ENCODE data around the gene SPATA17.
A peak's percentile ranks its signal among the peaks of the same experiment; 100 is the strongest.
"Not testable (repeated sequence)": the region's sequence is repeated elsewhere in the genome, so short reads cannot be mapped to it uniquely, and the experiment has no call there.

SPATA17 gene, protein sequence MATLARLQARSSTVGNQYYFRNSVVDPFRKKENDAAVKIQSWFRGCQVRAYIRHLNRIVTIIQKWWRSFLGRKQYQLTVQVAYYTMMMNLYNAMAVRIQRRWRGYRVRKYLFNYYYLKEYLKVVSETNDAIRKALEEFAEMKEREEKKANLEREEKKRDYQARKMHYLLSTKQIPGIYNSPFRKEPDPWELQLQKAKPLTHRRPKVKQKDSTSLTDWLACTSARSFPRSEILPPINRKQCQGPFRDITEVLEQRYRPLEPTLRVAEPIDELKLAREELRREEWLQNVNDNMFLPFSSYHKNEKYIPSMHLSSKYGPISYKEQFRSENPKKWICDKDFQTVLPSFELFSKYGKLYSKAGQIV

DNA sequence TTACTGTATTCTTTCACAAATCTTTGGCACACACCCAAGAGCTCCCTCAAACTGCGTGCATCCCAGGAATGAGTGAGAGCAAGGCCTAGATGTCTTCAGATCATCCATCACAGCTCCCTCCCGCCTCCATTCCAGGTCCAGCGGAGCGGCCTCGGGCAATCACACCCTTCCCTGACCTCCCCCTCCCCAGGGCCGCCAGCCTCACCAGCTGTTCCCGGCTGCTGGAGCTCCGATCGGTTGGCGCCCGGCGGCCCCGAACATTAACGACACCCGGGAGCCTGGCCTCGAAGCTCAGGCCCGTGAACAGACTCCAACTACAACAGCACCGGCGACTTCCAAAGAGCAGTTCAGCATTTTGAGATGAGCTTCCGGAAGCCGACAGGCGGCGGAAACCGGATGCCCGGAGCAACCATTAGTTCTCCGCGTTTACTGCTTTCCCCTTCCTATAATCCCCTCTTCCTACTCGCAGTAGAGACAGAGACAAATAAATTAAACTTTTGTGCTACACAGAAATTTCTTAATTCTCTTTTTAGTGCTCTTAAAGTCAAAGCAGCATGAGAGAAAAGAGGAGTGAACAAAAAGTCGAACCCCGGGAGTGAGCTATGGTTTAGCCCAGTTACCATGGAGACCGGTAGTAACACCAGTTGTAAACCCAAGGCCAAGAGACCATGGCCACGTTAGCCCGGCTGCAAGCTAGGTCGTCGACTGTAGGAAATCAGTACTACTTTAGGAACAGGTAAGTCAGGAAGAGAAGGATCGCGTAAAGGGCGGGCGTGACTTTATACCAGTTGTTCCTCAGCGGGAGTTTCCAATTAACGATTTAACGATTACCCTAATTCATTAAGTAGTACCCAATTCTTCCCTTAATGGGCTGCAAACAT, at the start of gene SPATA17, which contains the start of gene GPATCH2:
Gene SPATA17, plus strand, starts transcription at position 634 of the 881 bp plus-strand sequence. Its CDS starts 35 bp downstream, at position 669.
Gene GPATCH2, minus strand, starts transcription at position 380 of the 881 bp plus-strand sequence. Its CDS starts 119 bp downstream, at position 261.
- peak; percentile 79 for DNase-seq

DNA sequence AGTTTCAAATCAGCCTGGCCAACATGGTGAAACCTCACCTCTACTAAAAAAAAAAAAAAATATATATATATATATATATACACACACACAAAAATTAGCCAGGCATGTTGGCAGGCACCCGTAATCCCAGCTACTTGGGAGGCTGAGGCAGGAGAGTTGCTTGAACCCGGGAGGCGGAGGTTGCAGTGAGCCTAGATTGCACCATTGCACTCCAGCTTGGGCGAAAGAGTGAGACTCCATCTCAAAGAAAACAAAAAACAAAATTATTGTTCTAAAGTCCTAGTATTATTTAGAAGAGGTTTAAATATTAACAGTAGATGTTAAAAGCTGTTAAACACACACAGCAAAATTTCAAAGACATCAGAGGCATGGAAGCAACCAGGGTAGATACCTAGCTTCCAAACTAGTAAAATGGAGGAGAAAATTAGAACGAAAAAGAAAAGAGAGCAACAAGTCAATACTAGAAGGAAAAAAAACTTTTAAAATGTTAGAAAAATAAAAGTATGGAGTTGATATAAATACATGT, 46.8 kb upstream of the SPATA17 start:
- not testable (repeated sequence) for DNase-seq

DNA sequence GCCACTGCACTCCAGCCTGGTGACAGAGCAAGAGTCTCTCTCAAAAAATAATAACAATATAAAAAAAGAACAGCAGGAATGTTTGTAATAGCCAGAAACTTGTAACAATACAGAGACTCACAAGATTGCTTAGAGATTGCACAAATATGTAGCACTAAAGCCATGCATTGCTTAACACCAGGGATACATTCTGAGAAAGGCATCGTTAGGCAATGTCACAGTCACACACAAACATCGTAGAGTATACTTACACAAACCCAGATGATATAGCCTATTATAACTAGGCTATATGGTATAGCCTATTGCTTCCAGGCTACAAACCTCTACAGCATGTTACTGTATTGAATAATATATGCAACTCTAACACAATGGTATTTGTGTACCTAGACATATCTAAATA, 45.6 kb upstream of the SPATA17 start:
- no peak for DNase-seq

DNA sequence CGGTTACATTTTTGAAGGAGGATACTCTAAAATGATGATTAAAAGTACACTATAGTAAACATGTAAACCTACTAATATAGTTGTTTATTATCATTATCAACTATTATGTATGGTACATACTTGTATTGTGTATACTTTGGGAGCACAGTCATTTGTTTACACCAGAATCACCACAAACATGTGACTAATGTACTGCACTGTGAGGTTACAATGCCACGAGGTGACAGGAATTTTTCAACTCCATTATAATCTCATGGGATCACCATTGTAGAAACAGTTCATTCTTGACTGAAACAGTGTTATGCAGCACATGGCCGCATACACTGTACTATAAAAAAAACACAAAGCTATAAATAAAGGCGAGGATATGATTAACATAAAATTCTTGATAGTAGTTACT, 44.6 kb upstream of the SPATA17 start:
- DNase-seq = no peak

DNA sequence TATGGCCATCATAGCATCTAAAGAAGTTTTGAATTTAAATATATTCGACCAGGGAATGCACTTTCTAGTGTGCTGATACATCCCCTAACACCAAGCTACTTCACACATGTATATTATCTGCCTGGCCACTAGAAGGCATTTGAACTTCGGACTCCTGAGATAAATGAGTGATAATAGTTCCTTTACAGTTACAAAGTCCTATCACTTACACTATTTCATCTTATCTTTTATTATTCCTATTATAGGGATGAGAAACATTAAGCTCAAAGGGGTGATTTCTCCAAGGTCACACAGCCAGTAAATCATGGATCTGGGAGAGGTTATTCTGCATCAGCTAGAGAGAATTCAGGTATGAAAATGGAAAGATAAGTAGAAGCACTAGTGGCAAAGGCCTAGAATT, 40.5 kb upstream of the SPATA17 start:
- DNase-seq = no peak

DNA sequence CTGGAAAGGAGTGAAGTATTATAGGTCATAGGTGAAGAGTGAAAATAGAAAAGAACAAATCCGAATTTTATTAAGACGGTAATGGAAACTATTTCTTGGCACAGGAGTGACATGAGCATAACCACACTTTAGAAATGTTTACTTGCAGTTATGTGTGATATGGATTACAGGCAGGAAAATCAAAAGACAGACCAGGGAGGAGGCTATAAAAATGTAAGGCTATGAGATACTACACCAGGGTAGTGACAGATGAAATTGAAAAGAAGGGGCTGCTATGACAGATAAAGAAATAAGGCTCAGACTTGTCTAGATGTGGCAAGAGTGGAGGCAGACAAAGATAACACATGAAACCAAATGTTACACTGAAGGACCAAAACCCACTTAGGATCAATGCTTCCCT, 32.0 kb upstream of the SPATA17 start:
- no peak for DNase-seq

DNA sequence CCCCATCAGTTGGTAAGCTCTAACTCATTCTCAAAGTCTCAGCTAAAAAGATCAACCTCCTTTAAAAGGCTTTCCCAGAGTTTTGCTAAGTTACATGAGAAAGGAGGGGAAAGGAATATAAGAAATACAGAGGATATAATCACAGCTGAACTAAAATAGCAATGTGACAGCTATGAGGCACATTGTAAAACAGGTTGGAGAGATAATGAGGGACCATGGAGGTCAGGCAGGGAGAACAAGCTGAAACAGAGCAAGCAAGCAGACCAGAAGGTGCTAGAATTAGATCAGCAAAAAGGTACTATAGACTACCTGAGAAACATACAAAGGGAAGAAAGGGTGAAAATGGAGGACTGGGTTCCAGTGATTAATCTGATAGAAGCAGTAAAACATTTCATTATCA, 28.8 kb upstream of the SPATA17 start:
- no peak for DNase-seq

DNA sequence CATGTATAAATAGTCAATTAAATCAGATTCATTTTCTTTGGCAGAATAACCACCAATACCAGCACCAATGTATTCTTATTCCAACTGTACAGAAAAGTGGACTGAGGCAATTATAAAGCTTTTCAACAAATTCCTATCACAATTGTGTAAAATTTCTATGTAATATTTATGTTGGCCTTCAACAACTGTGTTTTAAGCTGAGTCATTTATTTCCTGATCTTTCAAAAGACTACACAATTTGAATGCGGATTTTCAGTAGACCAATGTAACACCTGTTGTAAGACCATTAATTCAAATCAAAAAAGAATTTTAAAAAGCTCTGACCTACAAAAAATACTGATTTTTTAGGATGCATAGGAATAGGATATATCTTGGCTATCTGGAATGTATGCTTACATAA, 25.8 kb upstream of the SPATA17 start:
- no peak for DNase-seq

DNA sequence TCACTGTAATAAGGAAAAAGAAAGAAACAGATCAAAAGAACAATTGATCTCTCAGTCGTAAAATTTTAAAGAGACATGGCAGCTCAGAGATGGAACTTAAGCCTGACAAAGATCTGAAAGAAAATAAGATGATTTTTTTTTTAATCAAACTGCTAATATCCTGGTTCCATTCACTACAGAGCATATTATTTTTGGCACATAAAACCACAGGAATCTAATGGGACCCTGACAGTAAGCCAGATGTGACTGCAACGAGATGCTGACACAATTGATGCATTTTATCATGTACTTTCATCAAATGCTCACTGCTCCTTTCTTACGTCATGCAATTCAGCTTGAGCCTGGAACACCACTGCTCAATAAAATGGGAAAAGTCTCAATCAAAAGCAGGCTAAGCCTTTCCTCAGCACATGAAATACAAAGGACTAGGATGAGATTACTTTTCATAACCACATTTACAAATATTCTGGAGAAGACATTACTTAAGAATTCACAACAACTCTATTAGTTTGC, 16.9 kb upstream of the SPATA17 start:
- DNase-seq = no peak

DNA sequence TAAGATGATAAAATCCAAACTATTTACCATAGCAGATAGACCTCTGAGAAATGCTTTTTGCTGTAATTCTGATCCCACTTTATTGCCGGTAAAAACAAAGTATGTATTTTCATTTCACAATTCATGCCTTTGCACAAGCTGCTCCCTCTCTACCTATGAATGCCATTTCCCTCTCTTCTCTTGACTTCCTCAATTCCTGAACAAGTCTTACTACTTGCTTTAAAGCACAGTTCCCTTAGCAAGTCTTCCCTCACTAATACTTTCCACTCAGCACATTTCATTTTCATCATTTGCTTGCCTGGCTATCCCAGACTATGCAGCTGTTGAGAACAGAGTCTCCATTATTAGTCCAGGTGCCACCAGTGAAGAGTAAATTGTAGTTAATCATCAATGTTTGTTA, 14.0 kb upstream of the SPATA17 start:
- no peak for DNase-seq

DNA sequence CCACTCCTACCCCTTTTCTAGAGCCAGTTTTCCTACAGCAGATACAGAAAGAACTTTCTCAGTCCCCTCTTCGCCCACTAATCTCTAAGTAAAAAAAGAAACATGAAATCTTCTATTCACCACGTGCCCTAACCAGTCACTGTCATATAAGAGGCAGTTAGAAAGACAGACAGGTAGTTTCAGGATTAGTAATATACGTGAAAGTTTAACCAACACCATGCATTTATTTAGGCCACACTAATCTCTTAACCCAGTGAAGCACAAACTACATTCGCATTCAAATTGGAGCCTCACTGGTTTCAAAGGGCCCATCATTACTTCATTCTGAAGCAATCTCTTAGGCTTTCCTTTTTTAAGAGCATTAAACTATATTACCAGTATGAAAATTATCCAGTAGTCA, 10.3 kb upstream of the SPATA17 start:
- DNase-seq = no peak

DNA sequence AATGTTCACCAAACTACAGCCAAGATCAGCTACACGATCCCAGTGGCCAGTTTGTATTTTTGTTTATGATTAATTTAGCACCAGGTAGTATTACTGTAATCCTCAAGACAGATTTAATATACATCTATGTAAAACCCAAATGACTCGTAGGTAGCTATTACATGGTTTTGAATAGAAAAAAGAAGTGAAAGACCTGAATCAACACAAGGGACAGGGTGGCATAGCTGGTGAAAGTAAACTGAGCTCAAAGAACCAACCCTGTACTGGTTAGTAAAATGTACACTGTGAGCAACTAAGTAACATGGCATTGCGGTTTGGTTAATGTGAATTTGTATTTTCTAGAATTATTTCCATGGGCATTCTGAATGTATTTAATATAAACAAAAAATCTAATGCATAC, 9.1 kb upstream of the SPATA17 start:
- DNase-seq = no peak

DNA sequence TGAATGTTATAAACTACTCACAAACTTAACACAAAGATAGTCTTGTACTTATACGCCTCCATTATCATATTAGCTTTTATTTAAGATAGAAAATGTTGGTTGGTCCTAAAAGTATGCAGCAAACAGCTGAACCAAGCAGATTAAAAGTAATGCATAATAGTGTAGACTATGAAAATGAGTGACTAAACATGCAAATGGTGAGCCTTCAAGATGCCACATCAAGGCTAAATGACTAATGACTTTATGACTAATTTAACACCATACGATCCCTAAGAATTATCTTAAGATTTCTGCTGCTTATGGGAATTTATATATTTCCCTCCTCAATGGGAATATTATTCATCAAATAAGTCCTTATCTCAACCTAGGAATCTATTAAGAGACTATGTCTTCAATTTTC, 4.8 kb upstream of the SPATA17 start:
- DNase-seq = no peak

DNA sequence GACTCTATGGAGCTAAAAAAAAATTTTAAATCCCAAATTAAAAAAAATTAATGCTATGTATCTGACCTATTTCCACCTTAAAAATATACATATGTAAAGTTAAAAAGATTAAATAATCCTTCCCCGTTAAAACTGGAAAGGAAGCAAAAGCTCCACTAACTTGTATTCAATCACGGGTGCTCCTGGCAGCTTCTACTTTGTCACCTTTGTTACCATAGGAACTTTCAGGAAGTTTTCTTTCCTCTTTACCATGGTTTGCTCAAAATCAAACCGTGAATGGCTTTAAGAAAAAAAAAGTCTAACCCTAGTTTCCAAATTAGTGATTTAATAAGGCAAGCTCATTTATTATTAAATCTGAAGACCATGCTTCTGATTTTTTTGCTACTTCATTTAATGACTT, 3.7 kb upstream of the SPATA17 start:
- DNase-seq = no peak

DNA sequence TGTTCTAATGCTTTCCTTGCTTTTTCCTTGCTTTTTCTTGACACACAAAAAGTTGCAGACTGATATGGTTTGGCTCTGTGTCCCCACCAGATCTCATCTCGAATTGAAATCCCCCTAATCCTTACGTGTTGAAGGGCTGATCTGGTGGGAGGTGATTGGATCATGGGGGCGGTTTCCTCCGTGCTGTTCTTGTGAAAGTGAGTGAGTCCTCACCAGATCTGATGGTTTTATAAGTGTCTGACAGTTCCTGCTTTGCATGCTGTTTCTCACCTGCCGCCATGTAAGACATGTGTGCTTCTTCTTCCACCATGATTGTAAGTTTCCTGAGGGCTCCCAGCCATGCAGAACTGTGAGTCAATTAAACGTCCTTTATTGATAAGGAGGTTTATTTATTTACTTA, 11.3 kb downstream of the SPATA17 start:
- DNase-seq = no peak

DNA sequence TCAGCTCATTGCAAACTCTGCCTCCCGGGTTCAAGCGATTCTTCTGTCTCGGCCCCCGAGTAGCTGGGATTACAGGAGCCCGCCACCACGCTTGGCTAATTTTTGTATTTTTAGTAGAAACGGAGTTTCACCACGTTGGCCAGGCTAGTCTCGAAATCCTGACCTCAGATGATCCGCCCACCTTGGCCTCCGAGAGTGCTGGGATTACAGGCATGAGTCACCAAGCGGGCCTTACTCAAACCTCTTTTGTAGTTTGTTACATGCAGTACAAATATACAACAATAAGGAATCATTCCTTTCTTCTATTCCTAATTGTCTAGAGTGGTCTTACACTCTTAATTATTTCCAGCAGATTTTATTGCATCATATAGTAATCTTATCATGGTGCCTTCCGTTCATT, 16.6 kb downstream of the SPATA17 start:
- DNase-seq = no peak

DNA sequence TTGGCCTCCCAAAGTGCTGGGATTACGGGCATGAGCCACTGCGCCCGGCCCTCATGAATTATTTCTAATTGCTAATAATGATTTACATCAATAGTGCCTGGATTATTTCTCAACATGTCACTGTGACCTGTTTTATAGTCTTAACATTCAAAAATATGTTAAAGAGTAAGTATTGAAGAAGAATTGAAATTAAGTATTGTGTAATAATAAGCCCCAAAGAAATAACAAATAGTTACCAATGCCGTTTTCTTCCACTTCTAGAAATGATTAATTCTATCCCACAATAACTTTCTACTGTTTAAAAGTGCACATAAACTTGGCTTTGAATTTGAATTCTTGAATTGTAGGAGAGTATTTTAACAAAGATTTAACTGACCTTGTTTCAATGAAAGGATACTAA, 19.5 kb downstream of the SPATA17 start:
- DNase-seq = no peak

DNA sequence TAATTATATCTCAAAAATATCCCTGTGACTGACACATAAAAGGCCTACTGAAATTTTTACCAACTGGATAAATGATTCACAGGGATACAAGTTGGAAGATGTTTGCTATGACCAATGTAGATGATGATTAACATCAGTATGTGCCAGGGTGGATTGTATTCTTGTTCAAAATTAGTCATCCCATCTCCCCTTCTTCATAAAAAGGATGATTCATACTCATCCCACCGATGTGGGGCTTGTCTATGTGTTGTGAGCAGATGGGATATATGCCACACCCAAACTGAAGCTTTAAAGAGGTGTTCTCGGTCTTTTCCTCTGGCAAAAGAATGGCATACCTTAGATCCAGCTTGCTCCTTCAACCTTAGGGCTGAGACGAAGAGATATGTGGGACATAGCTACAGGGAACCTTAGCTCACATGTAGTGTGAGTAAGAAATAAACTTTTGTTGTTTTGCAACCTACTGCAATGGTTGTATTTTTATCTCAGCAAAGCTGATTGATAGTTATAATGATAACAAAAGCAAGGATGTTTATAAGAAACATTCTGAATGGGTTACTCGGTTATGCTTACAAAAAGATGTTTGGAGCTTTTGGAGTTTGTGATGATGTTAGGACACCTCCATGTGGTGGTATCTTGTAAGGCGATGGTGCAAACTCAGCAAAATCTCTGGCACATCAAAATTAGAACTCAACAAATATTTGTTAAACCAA, 29.4 kb downstream of the SPATA17 start:
- DNase-seq = no peak

DNA sequence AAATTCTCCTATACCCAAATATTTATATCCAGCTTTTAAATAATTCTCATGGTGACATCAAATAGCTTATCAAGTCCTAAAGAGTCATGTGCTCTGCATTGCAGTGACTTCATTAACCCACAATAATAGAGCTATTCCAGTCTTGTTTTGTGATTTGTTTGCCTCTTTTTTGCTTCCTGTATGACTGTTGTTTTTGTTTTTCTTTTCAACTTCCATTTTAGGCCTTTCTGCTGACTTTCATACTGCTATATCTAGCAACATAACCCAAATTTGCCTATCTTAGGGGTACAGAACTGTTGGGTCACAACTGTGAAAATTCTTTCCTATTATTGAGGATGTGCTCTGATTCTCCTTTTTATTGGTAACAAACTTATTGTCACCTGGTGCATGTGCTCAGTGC, 30.3 kb downstream of the SPATA17 start:
- DNase-seq = no peak

DNA sequence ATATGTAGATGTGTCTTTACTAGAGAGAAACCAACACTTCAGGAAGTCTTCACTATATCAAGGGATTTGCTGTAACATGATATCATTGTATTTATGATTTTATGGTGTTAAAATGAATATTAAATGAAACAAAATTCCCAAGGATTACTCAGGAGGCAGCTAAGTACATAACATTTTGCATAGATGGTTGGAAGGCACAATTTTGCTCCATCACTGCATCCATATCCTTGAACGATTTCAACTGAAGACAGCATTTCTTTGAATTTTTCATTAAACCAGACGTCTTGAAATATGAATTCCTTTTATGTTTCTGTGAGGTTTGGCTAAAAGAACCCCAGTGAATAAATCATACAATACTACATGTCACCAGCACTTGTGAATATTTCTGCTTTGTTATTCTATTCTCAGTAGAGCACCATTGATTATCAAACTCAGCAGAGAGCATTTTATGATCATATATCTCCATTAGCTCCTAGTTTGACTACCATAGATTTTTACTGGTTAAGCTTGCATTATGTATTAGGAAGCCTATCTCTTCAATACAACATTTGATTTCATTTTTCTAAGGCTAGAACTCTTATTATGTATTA, 37.3 kb downstream of the SPATA17 start:
- no peak for DNase-seq

DNA sequence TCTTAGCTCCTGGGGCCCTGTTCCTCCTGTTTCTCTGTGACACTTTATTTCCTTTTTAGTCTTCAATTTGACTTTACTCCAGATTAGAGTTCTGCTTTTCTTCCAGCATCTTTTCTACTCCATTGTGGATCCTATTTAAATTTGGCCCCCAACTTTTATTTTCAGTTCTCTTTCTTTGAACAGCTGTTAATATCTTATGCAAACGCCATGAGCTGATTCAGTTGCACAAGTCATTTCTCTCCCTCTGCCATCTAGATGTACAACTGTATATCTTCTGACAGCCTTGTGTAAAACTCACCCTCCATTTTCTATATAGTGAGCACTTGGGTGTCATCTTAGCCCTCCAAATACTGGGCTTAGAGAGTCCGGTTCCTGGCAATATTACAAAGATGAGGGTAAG, 42.2 kb downstream of the SPATA17 start:
- no peak for DNase-seq

DNA sequence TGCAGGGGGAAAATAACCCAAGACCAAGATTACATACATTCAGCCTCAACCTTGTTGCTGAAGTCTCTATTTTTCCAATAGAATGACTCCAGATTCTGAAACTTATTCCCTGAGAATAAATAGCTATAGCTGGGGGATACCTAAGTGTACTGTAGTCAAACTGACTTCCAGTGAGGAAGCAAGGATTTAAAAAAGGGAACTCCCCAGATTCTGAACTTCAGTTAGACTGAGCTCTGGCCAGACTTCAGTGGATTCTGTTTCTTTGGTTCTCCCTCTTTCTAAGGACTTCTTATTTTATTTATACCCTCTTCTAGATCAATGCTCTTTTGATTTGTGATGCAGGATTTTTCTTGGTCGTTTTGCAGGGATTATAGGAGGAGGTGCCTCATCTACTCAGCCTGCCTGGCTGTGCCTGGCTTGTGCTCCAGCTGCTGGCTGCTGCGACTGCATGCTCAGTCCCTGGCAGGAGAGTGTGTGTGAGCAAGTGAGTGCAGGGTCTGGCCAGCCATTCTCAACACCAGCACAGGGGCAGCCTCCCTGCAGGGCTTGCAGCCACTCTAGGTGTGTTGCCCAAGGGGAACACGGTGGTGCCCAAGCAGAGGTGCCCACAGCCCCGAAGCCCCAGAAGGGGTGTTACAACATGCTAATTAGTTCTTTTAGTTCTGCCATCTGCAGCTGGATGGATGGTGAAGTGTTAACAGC, 43.0 kb downstream of the SPATA17 start:
- no peak for DNase-seq

Data from NCI-H510A (cell line).